Fibroblast of pulmonary artery (primary cell): ENCODE results near the gene RBM46.
A peak's percentile ranks its signal among the peaks of the same experiment; 100 is the strongest.

ENCODE experiments used
- DNase-seq: peaks from one replicate; pipeline ENCODE4 v3.0.0-alpha.2; 2010; ENCODE audit warnings: low read depth
- H3K4me3 ChIP-seq: replicated peaks from 2 replicates; pipeline ENCODE4 v1.5.1; 2011; ENCODE audit warnings: low read depth, mild to moderate bottlenecking, control low read depth, low read length, moderate library complexity
- CTCF ChIP-seq: IDR thresholded peaks from 2 replicates; pipeline ENCODE4 v1.5.1; 2011; ENCODE audit warnings: mild to moderate bottlenecking, control low read depth, low read length, inconsistent platforms; ENCODE audit errors: missing control alignments

The RBM46 gene

DNA sequence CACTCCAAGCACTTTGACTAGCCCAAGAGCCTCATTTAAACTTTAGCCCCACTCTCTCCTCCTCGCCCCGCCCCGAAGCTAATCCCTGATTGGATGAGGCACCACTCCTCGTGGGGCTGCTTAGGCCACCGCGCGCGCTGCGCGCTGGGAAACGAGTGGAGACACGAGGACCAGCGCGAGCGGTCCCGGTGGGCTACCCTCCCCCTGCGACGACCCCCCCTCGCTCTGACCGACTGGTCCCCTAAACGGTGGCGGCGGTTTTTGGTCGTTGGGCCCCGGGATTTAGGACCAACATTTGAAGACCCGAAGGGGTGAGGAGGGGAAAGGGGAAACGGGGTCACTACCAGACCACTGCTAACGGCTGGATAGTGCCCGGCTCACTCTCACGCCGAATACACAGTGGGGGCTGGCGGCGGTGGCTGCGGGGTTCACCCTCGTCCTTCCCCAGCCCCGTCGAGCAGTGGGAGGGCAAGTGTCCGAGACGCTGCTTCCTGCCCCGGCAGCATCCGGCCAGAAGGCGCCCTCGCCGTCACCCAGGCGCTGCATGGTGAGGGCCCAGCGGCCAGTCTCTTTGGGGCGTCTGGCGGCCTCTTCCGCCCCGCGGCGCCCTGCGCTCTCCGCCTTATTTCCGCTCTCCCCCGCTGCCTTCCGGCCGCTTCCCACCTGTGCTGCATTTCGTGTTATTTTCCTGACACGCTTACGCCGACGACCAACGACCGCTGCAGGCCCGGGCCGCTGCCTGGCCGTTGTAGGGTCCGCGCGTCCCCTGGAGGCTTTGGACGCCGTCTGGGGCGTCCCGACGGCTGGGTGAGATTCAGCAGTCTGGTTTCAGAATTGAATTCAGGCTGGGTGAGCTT lies at the start of gene RBM46:
RBM46 (plus strand) TSS at position 147 of the 857 bp plus-strand sequence. CDS start 15,481 bp downstream, outside the sequence.
- no peak within 1 kb of the TSS for H3K4me3 ChIP-seq
- TF ChIP-seq CTCF = no peak
- no peak for DNase-seq

- no peak for DNase-seq
- H3K4me3 ChIP-seq = no peak overlapping the region
- TF ChIP-seq CTCF = no peak
Measured at GRCh38 chr4:154731756-154732155, 49.3 kb upstream of the RBM46 start.

- TF ChIP-seq CTCF = no peak
- no peak for DNase-seq
- no peak overlapping the region for H3K4me3 ChIP-seq
Measured at GRCh38 chr4:154732669-154733068, 48.4 kb upstream of the RBM46 start.

GRCh38 chr4:154736770-154737169 lies 44.3 kb upstream of the RBM46 start:
- no peak for DNase-seq

GRCh38 chr4:154738426-154738825 lies 42.6 kb upstream of the RBM46 start:
- peak; percentile 52 for DNase-seq
- H3K4me3 ChIP-seq = no peak overlapping the region
- TF ChIP-seq CTCF = no peak

More at GRCh38 chr4:154736770-154737169, 44.3 kb upstream of the RBM46 start:
- no peak for TF ChIP-seq CTCF
- no peak overlapping the region for H3K4me3 ChIP-seq

DNA sequence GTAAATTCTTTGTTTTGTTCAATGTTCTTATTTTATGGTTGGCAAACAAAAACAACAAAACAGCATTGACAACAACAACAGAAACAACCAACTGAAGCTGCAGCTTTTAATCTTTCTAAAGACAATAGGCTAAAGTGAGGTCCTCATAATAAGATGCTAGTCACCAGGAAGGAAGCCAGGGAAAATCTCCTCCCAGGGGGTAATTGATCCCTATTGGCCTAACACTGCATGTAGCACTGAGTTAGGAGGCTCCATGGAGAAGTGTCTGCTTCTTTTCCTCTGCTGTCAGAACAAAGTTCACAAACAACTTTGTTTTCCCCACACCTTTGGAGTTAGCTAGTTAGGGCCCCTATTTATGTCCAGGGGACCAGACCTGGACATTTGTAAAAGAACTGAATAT lies 42.0 kb upstream of the RBM46 start:
- no peak overlapping the region for H3K4me3 ChIP-seq
- no peak for TF ChIP-seq CTCF
- DNase-seq = no peak

- no peak overlapping the region for H3K4me3 ChIP-seq
- DNase-seq = no peak
- TF ChIP-seq CTCF = no peak
Measured at GRCh38 chr4:154740462-154740861, 40.6 kb upstream of the RBM46 start.
